ENCODE measurements around the gene PSMC5.

Gene PSMC5

GRCh38 chr17:63821804-63822203 lies 5.4 kb upstream of the PSMC5 start:
- no peak for DNase-seq

GRCh38 chr17:63822537-63822936 lies 4.7 kb upstream of the PSMC5 start:
- DNase-seq, result no peak

- DNase-seq, result no peak
Observed at GRCh38 chr17:63823659-63824331, 3.4 kb upstream of the PSMC5 start.

- DNase-seq, result no peak
Observed at GRCh38 chr17:63824362-63824761, 2.9 kb upstream of the PSMC5 start.

- DNase-seq, result no peak
Observed at GRCh38 chr17:63826468-63827001, 696 bp upstream of the PSMC5 start.

GRCh38 chr17:63827801-63828221 lies 580 bp downstream of the PSMC5 start:
- DNase-seq, result no peak

GRCh38 chr17:63828936-63829335 lies 1.7 kb downstream of the PSMC5 start:
- DNase-seq, result no peak

- no peak for DNase-seq
Observed at GRCh38 chr17:63830278-63830677, 3.0 kb downstream of the PSMC5 start.

GRCh38 chr17:63830904-63831491 lies 3.8 kb downstream of the PSMC5 start:
- DNase-seq, result no peak

GRCh38 chr17:63831505-63831904 lies 4.3 kb downstream of the PSMC5 start:
- no peak for DNase-seq

GRCh38 chr17:63832014-63832413 lies 4.8 kb downstream of the PSMC5 start:
- DNase-seq, result no peak

GRCh38 chr17:63832455-63832854 lies 5.2 kb downstream of the PSMC5 start:
- DNase-seq, result no peak

- no peak for DNase-seq
Observed at GRCh38 chr17:63833026-63833740, 6.0 kb downstream of the PSMC5 start.

- DNase-seq, result no peak
Observed at GRCh38 chr17:63833741-63834373, 6.6 kb downstream of the PSMC5 start.

- no peak for DNase-seq
Observed at GRCh38 chr17:63834431-63835166, 7.4 kb downstream of the PSMC5 start.

GRCh38 chr17:63835167-63835720 lies 8.0 kb downstream of the PSMC5 start:
- DNase-seq, result no peak

GRCh38 chr17:63836811-63837210 lies 9.6 kb downstream of the PSMC5 start:
- no peak for DNase-seq

GRCh38 chr17:63837480-63837879 lies 10.2 kb downstream of the PSMC5 start:
- DNase-seq, result no peak

GRCh38 chr17:63837962-63838600 lies 10.8 kb downstream of the PSMC5 start:
- DNase-seq, result no peak

- no peak for DNase-seq
Observed at GRCh38 chr17:63838631-63839171, 11.5 kb downstream of the PSMC5 start.

- no peak for DNase-seq
Observed at GRCh38 chr17:63840591-63841349, 13.5 kb downstream of the PSMC5 start.
